Breast epithelium (tissue), 4 donors: ENCODE measurements around the gene PLCB2. TPM values are rescaled to one million over a fixed set of nuclear protein-coding genes. Genes with fewer than 3 reads are reported as not detected.
A peak's percentile ranks its signal among the peaks of the same experiment; 100 is the strongest.

Source experiments
- DNase-seq, 2 donors: peaks; one replicate each; pipeline ENCODE4 v3.0.0-alpha.2; 2019; ENCODE audit warnings: low spot score in 2 of 2
- H3K27ac ChIP-seq, 2 donors: fragments of 200-600 bp; sonication (generic) in 1 of 2; one replicate each; pipeline ENCODE4 v1.5.1; 2016 to 2019; ENCODE audit warnings: mild to moderate bottlenecking in 1 of 2
- H3K27me3 ChIP-seq, 2 donors: fragments of 200-600 bp; sonication (generic) in 1 of 2; one replicate each; pipeline versions ENCODE4 v1.5.1 to v1.6.0; 2017 to 2019; ENCODE audit warnings: control low read depth in 1 of 2, mild to moderate bottlenecking in 1 of 2
- H3K36me3 ChIP-seq: fragments of 200-600 bp; one replicate; pipeline ENCODE4 v1.5.1; 2019
- H3K4me1 ChIP-seq, 2 donors: fragments of 200-600 bp; sonication (generic); one replicate each; pipeline ENCODE4 v1.5.1; 2016 to 2019; ENCODE audit warnings: control low read depth in 1 of 2
- H3K4me3 ChIP-seq, 3 donors: fragments of 200-600 bp; sonication (generic); 1 replicate in 2 of 3; 2 replicates in 1 of 3; pipeline ENCODE4 v1.5.1; 2016 to 2019; ENCODE audit warnings: mild to moderate bottlenecking in 3 of 3, moderate library complexity in 2 of 3
- H3K9me3 ChIP-seq, 2 donors: fragments of 200-600 bp; sonication (generic) in 1 of 2; one replicate each; pipeline ENCODE4 v1.5.1; 2016 to 2019; ENCODE audit warnings: control low read depth in 1 of 2
- POLR2A ChIP-seq: fragments of 450-650 bp; IDR thresholded peaks from one replicate; pipeline ENCODE4 v1.6.1; 2016; ENCODE audit warnings: antibody characterized with exemption, mild to moderate bottlenecking, moderate library complexity
- POLR2AphosphoS5 ChIP-seq, 3 donors: sonication (generic); formaldehyde crosslinking; IDR thresholded peaks; one replicate each; pipeline ENCODE4 v1.6.1; 2017; ENCODE audit warnings: antibody characterized with exemption in 3 of 3
- intact Hi-C: fragments of 100-400 bp; cut with DNase I; formaldehyde crosslinking; loops from one replicate; pipeline ENCODE4 v1.15.1; 2023; ENCODE audit warnings: low total_unique reads
- total RNA-seq, 3 donors: library from RNA; depleted of rRNA; stranded (reverse); fragments of >200 nt; gene quantifications; one replicate each; pipeline ENCODE4 v1.1.0, GENCODE V29; 2016
- TF ChIP-seq, protein P1 (sequence below), 3 donors: fragments of 450-650 bp; IDR thresholded peaks; one replicate each; pipeline ENCODE4 v1.5.1; 2016 to 2017; ENCODE audit warnings: antibody characterized with exemption in 3 of 3, mild to moderate bottlenecking in 3 of 3, moderate library complexity in 3 of 3

Gene PLCB2
- total RNA-seq, 3 donors from 2014 or later, result 4.3 to 17.9 (median 13.6) TPM

DNA sequence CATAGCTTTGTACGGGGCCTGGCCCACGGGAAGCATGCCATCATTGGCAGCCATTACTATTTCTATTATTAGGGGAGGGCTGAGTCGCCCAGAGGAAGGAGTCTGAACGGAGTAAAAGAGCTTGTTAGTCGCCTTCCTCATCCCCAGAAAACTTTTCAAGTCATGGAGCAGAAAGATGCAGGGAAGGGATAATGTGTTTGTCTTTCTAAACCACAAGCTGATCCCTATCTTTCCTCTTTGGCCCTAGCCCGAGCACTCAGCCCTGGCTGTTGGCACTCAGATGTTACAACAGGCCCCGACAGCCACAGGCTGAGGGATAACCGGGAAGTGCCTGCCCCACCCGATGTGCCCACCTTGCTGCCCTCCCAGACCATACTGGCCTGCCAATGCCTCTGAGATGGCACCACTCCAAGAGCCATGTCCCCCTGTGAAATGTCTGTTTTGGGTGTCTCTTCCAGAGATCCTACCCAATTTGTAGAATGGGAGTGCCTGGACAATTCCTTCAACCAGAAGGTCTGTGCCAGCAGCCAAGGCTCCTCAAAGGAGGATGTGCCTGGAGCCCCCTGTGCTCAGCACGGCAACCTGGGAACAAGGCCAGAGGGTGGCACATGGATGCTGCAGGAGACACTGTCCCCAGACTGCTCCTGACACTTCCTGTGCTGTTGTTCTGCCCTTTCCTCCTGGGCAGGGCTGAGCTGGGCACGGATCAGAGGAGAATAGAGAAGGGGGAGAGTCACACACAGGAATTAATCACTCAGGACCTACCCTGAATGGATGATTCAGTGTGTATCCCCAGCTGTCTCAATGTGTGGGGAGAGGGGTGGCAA lies 58.0 kb downstream of the PLCB2 start:
- Histone ChIP-seq H3K27me3 (no peaks in the 10 kb centered on the region), H3K36me3 (no peaks in the 10 kb centered on the region), H3K4me3 (no peak overlapping the region), H3K27ac (peak overlapping the region; percentile 54 to 64), H3K9me3 (no peaks in the 10 kb centered on the region), H3K4me1 (peaks cover 6 to 24% of the 10 kb centered on the region in 2 donors)
- intact Hi-C loops, result no loop called here
- TF ChIP-seq, protein P1, sequence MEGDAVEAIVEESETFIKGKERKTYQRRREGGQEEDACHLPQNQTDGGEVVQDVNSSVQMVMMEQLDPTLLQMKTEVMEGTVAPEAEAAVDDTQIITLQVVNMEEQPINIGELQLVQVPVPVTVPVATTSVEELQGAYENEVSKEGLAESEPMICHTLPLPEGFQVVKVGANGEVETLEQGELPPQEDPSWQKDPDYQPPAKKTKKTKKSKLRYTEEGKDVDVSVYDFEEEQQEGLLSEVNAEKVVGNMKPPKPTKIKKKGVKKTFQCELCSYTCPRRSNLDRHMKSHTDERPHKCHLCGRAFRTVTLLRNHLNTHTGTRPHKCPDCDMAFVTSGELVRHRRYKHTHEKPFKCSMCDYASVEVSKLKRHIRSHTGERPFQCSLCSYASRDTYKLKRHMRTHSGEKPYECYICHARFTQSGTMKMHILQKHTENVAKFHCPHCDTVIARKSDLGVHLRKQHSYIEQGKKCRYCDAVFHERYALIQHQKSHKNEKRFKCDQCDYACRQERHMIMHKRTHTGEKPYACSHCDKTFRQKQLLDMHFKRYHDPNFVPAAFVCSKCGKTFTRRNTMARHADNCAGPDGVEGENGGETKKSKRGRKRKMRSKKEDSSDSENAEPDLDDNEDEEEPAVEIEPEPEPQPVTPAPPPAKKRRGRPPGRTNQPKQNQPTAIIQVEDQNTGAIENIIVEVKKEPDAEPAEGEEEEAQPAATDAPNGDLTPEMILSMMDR (IDR thresholded peaks at IDR 0.05), result no peak
- no peak for TF ChIP-seq POLR2AphosphoS5 (IDR thresholded peaks at IDR 0.05)
- TF ChIP-seq POLR2A, result no peak
- DNase-seq, result peak in 1 of 2 donors; percentile 66

DNA sequence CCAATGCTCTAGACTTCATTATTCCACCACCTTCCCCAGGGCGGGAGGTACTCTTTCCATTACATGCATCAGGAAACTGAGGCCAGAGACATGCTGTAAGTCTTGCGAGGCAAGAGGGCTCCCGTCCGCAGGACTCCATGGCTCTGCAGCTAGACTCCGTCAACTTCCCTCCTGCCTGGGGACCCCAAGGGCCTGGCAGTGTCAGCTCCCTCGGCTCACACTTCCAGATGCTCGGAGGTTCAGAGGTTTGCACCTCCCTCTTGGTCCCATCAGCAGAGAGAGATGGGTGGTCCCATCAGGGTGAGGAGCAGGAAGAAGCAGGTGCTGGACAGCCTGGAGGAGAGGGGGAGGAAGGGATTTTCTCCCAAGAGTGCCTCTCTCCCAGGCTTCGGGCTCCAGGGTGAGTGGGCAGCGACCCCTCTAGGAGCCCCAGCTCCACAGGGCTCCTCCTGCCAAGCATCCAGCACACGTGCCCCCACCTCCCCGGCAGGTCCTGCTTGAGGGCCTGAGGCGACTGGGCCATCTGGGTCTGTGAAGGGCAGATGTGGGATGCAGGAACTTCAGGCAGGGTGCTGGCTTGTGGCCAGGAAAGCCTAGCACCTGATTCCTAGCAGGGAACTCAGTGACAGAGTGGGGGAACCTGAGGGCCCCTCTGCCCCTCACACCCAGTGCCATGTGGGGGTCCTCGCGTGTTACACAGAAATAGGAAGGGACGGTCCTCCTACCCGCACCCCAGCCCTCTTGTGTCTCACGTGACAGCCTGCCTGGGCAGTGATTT lies 59.5 kb downstream of the PLCB2 start:
- intact Hi-C loops, result no loop called here
- Histone ChIP-seq H3K27ac (peak overlapping the region; percentile 54 to 64), H3K9me3 (no peaks in the 10 kb centered on the region), H3K4me1 (peaks cover 3 to 21% of the 10 kb centered on the region in 2 donors), H3K27me3 (no peaks in the 10 kb centered on the region), H3K4me3 (no peak overlapping the region), H3K36me3 (no peaks in the 10 kb centered on the region)
- DNase-seq, result peak in 1 of 2 donors; percentile 49
- TF ChIP-seq POLR2A (no peak), POLR2AphosphoS5 (IDR thresholded peaks at IDR 0.05) (no peak)
- TF ChIP-seq, protein P1 (IDR thresholded peaks at IDR 0.05), result no peak

DNA sequence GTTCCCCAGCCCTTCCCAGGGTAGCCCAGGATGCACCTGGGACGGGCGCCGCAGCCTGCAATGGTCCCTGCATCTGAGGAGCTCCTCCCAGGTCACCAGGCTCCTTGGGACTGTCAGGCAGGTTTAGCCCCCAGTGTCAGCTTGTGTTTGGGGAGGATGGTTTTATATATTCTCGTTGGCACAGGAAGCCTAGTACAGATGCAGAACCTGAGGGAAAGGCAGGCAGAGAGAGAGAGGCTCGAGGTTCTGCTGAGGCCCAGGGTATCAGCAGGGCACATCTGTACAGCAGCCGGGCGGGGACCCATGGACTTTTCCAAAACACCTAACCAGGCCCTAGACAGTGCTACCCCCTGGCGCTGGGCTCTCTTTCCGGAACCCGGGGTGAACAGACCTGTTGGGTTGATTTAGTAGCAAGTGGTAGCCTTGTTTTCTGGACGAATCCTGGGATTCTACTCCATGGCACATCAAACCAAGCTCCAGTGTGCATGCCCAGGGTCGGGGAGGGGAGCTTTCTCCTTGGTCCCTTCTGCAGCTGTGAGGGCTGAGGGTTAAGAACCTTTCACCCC lies 60.2 kb downstream of the PLCB2 start:
- Histone ChIP-seq H3K36me3 (no peaks in the 10 kb centered on the region), H3K9me3 (no peaks in the 10 kb centered on the region), H3K4me3 (no peak overlapping the region), H3K27me3 (no peaks in the 10 kb centered on the region), H3K27ac (no peak overlapping the region), H3K4me1 (peaks cover 3 to 20% of the 10 kb centered on the region in 2 donors)
- no peak for TF ChIP-seq POLR2A
- TF ChIP-seq, protein P1 (IDR thresholded peaks at IDR 0.05), result no peak
- no peak for TF ChIP-seq POLR2AphosphoS5 (IDR thresholded peaks at IDR 0.05)
- DNase-seq, result peak in 1 of 2 donors; percentile 43
- intact Hi-C loops, result no loop called here

DNA sequence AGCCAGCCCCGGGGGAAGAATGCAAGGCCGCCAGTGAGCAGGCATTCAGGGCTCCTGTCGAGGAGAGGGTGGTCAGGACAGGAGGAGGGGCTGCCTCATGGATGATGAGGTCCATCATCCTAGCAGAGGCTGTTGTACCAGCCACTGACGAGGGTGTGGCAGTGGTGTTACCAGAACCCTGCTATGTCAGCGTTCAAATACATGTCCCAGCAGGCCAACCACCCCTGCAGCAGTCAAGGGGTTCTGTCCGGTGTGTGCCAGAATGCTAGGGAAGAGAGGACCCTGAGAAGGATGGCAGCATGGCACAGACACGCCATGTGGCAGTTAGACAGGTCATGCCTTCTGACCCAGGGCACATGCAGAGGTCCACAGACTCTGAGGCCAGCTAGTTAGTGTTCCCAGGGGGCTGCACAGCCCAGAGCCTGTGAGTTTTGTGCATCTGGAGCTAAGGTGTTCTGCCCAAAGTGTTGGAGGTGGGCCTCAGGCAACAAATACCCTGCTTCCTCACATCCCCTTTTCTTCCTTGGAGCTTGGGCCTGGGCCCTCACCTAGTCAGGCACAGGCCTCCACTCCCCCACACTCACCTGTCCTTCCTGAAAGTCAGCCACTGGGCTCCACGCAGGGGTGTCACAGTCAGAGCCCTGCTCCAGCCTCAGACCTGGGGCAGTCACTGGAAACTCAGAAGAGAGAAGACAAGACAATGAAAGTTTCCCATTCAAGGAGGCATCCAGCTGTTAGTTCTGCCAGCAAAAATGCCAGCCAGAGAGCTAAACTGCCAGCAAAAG lies 61.0 kb downstream of the PLCB2 start:
- intact Hi-C loops, result no loop called here
- no peaks in the 10 kb centered on the region for H3K9me3 ChIP-seq
- H3K4me1 ChIP-seq, result peaks cover 4 to 20% of the 10 kb centered on the region in 2 donors
- H3K27ac ChIP-seq, result no peak overlapping the region
- H3K27me3 ChIP-seq, result no peaks in the 10 kb centered on the region
- H3K36me3 ChIP-seq, result no peaks in the 10 kb centered on the region
- peak in 1 of 2 donors; percentile 31 for DNase-seq
- TF ChIP-seq POLR2AphosphoS5 (IDR thresholded peaks at IDR 0.05) (no peak), POLR2A (no peak)
- TF ChIP-seq, protein P1 (IDR thresholded peaks at IDR 0.05), result no peak
- no peak overlapping the region for H3K4me3 ChIP-seq
